H9 (cell line): ENCODE results near the gene NOL9. TPM values are rescaled to one million over a fixed set of nuclear protein-coding genes. Genes with fewer than 3 reads are reported as not detected.

Experiments used
- DNase-seq: peaks from one replicate; pipeline ENCODE4 v3.0.0-alpha.2; 2017
- H2AFZ ChIP-seq: one replicate; pipeline ENCODE4 v1.6.1; 2013; ENCODE audit warnings: mild to moderate bottlenecking, low read length, control low read depth, moderate library complexity
- H2AK5ac ChIP-seq: 2 replicates; pipeline ENCODE4 v1.6.1; 2013; ENCODE audit warnings: low read length, control low read depth, mixed read lengths; ENCODE audit not compliant: insufficient read length
- H2BK120ac ChIP-seq: one replicate; pipeline ENCODE4 v1.6.1; 2013; ENCODE audit warnings: low read depth, mild to moderate bottlenecking, low read length, control low read depth, inconsistent platforms; ENCODE audit not compliant: poor library complexity, severe bottlenecking
- H2BK12ac ChIP-seq: 2 replicates; pipeline ENCODE4 v1.6.1; 2013; ENCODE audit warnings: low read length, control low read depth, mixed read lengths, low read depth; ENCODE audit not compliant: insufficient read length
- H2BK15ac ChIP-seq: 2 replicates; pipeline ENCODE4 v1.6.1; 2013; ENCODE audit warnings: low read depth, low read length, control low read depth
- H2BK20ac ChIP-seq: one replicate; pipeline ENCODE4 v1.6.1; 2013; ENCODE audit warnings: low read depth, mild to moderate bottlenecking, low read length, control low read depth, inconsistent platforms; ENCODE audit not compliant: poor library complexity, severe bottlenecking
- H2BK5ac ChIP-seq: 2 replicates; pipeline ENCODE4 v1.6.1; 2013; ENCODE audit warnings: low read length, control low read depth, mixed read lengths; ENCODE audit not compliant: insufficient read length
- H3K14ac ChIP-seq: 2 replicates; pipeline ENCODE4 v1.6.1; 2013; ENCODE audit warnings: low read length, control low read depth; ENCODE audit not compliant: insufficient read depth
- H3K18ac ChIP-seq: 2 replicates; pipeline ENCODE4 v1.6.1; 2013; ENCODE audit warnings: low read depth, mild to moderate bottlenecking, mixed read lengths, low read length, control low read depth; ENCODE audit not compliant: insufficient read length
- H3K23ac ChIP-seq: 2 replicates; pipeline ENCODE4 v1.6.1; 2013; ENCODE audit warnings: low read length, control low read depth, mixed read lengths, low read depth; ENCODE audit not compliant: insufficient read length
- H3K23me2 ChIP-seq: 2 replicates; pipeline ENCODE4 v1.6.1; 2013; ENCODE audit warnings: low read depth, mild to moderate bottlenecking, mixed read lengths, low read length, control low read depth; ENCODE audit not compliant: insufficient read length, poor library complexity, severe bottlenecking
- H3K27ac ChIP-seq: 2 replicates; pipeline ENCODE4 v1.5.1; 2013; ENCODE audit warnings: low read length, control low read depth, mixed read lengths, low read depth; ENCODE audit not compliant: insufficient read length
- H3K27me3 ChIP-seq: 2 replicates; pipeline ENCODE4 v1.6.1; 2013; ENCODE audit warnings: low read length, control low read depth, inconsistent platforms; ENCODE audit not compliant: insufficient read depth
- H3K4ac ChIP-seq: 2 replicates; pipeline ENCODE4 v1.6.1; 2013; ENCODE audit warnings: low read depth, mild to moderate bottlenecking, control low read depth, inconsistent platforms, low read length, moderate library complexity
- H3K4me1 ChIP-seq: 2 replicates; pipeline ENCODE4 v1.6.1; 2013; ENCODE audit warnings: low read length, control low read depth, inconsistent platforms; ENCODE audit not compliant: insufficient read depth
- H3K4me2 ChIP-seq: 2 replicates; pipeline ENCODE4 v1.6.1; 2013; ENCODE audit warnings: low read length, control low read depth, mixed read lengths; ENCODE audit not compliant: insufficient read length, insufficient read depth
- H3K56ac ChIP-seq: 2 replicates; pipeline ENCODE4 v1.6.1; 2013; ENCODE audit warnings: low read depth, mild to moderate bottlenecking, mixed read lengths, low read length, control low read depth; ENCODE audit not compliant: insufficient read length
- H3K79me1 ChIP-seq: 2 replicates; pipeline ENCODE4 v1.6.1; 2013; ENCODE audit warnings: low read depth, mild to moderate bottlenecking, moderate library complexity, low read length, control low read depth, inconsistent platforms; ENCODE audit not compliant: insufficient read depth, poor library complexity, severe bottlenecking
- H3K79me2 ChIP-seq: 2 replicates; pipeline ENCODE4 v1.6.1; 2013; ENCODE audit warnings: low read length, control low read depth, inconsistent platforms; ENCODE audit not compliant: insufficient read depth
- H3K9ac ChIP-seq: 2 replicates; pipeline ENCODE4 v1.6.1; 2013; ENCODE audit warnings: low read length, control low read depth, mixed read lengths; ENCODE audit not compliant: insufficient read length; ENCODE audit errors: extremely low read depth
- H3K9me3 ChIP-seq: one replicate; pipeline ENCODE4 v1.6.1; 2013; ENCODE audit warnings: low read depth, low read length, inconsistent platforms; ENCODE audit not compliant: control insufficient read depth
- H3T11ph ChIP-seq: one replicate; pipeline ENCODE4 v1.6.1; 2013; ENCODE audit warnings: mild to moderate bottlenecking, low read length, control low read depth, inconsistent platforms
- H4K20me1 ChIP-seq: one replicate; pipeline ENCODE4 v1.6.1; 2013; ENCODE audit not compliant: control insufficient read depth, insufficient read length, insufficient read depth
- H4K5ac ChIP-seq: 2 replicates; pipeline ENCODE4 v1.6.1; 2013; ENCODE audit warnings: low read depth, mild to moderate bottlenecking, mixed read lengths, low read length, control low read depth; ENCODE audit not compliant: insufficient read length
- H4K8ac ChIP-seq: replicated peaks from 2 replicates; pipeline ENCODE4 v1.6.1; 2013; ENCODE audit warnings: low read length, control low read depth, mixed read lengths, low read depth; ENCODE audit not compliant: insufficient read length
- H4K91ac ChIP-seq: 2 replicates; pipeline ENCODE4 v1.6.1; 2013; ENCODE audit warnings: low read depth, mild to moderate bottlenecking, moderate library complexity, mixed read lengths, low read length, control low read depth; ENCODE audit not compliant: insufficient read length
- H3K27ac Mint-ChIP-seq, 3 experiments: 2 replicates in 2 of 3; 3 replicates in 1 of 3; pipeline ENCODE4 v1.8.0; 2020 to 2021; ENCODE audit warnings: mixed read lengths in 3 of 3, mild to moderate bottlenecking in 1 of 3, moderate library complexity in 1 of 3
- H3K27me3 Mint-ChIP-seq: 2 replicates; pipeline ENCODE4 v1.8.0; 2021; ENCODE audit warnings: low read depth, mild to moderate bottlenecking, moderate library complexity, mixed read lengths
- H3K36me3 Mint-ChIP-seq, 3 experiments: 2 replicates in 2 of 3; 3 replicates in 1 of 3; pipeline ENCODE4 v1.8.0; 2020 to 2021; ENCODE audit warnings: low read depth in 3 of 3, mixed read lengths in 3 of 3; ENCODE audit not compliant: insufficient read depth in 1 of 3
- H3K4me1 Mint-ChIP-seq, 2 experiments: 2 replicates each; pipeline ENCODE4 v1.8.0; 2020; ENCODE audit warnings: mixed read lengths in 2 of 2
- H3K4me3 Mint-ChIP-seq, 2 experiments: 2 replicates in 1 of 2; 3 replicates in 1 of 2; pipeline ENCODE4 v1.8.0; 2020 to 2021; ENCODE audit warnings: mild to moderate bottlenecking in 2 of 2, mixed read lengths in 2 of 2, moderate library complexity in 1 of 2
- H3K9me3 Mint-ChIP-seq, 2 experiments: 2 replicates in 1 of 2; 3 replicates in 1 of 2; pipeline ENCODE4 v1.8.0; 2020; ENCODE audit warnings: mild to moderate bottlenecking in 2 of 2, mixed read lengths in 2 of 2, moderate library complexity in 1 of 2
- WGBS: extraction: QIAGEN DNeasy Blood & Tissue Kit; methylation state at CpG from one replicate; pipeline ENCODE4 v1.1.7; 2013; ENCODE audit warnings: missing lambda C conversion rate, low lambda C conversion rate, mixed read lengths; ENCODE audit not compliant: insufficient read length; ENCODE audit errors: extremely low coverage; 5-methylcytosine and 5-hydroxymethylcytosine counted together
- total RNA-seq: library from RNA; stranded (reverse); gene quantifications from 2 replicates; pipeline ENCODE4 v1.2.1, GENCODE V29; 2021
- TF ChIP-seq, protein P1 (sequence below): fragments of 200-600 bp; sonication (generic); conservative IDR thresholded peaks from 3 replicates; pipeline ENCODE4 v1.8.0; 2021; ENCODE audit warnings: antibody characterized with exemption, mild to moderate bottlenecking

Gene NOL9
- total RNA-seq, 1 experiment from 2014 or later = 50.4 TPM

DNA sequence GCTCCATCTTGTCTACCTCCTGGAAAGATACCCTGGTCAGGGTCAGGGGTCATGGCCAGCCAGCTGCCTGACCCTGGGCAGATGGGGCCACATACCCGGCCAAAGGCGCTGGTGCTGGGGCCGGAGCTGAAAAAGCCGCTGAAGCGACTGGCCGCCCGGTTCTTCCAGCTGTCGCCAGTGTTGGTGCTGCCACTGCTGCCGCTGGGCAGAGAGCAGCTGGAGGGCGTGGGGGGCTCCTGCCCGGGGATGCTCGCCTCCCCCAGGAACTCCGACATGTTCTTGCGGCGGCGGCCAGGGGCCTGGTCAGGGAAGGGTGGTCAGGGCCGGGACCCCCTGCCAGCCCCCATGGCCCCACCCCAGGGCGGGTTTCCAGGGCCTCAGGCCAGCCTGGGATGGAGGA is 81.2 kb downstream of the NOL9 start:
- Histone ChIP-seq H2BK15ac (no peak overlapping the region), H3K79me1 (no peaks in the 10 kb centered on the region), H2AK5ac (no peak overlapping the region), H4K91ac (no peak overlapping the region), H2AFZ (no peak overlapping the region), H3T11ph (no peak overlapping the region), H4K8ac (no peak overlapping the region), H2BK120ac (no peak overlapping the region), H3K9ac (no peak overlapping the region), H3K23ac (no peak overlapping the region), H3K56ac (no peak overlapping the region), H3K14ac (no peak overlapping the region), H3K4me2 (no peak overlapping the region), H3K18ac (no peak overlapping the region), H3K4me1 (peaks cover 3% of the 10 kb centered on the region; the same call in 1 of the 2 replicates), H4K5ac (no peak overlapping the region), H3K9me3 (no peaks in the 10 kb centered on the region), H3K27me3 (no peaks in the 10 kb centered on the region), H3K23me2 (no peaks in the 10 kb centered on the region), H2BK12ac (no peak overlapping the region), H2BK20ac (no peak overlapping the region), H2BK5ac (no peak overlapping the region), H3K4ac (no peak overlapping the region), H4K20me1 (no peaks in the 10 kb centered on the region), H3K79me2 (no peaks in the 10 kb centered on the region), H3K27ac (no peak overlapping the region)
- Mint-ChIP-seq H3K36me3 (peaks cover 19 to 40% (median 38%) of the 10 kb centered on the region in 3 experiments; a peak in 6 of 7 replicates), H3K4me3 (no peak overlapping the region), H3K4me1 (peaks cover 20 to 42% of the 10 kb centered on the region in 2 experiments), H3K27me3 (no peaks in the 10 kb centered on the region), H3K9me3 (no peaks in the 10 kb centered on the region), H3K27ac (no peak overlapping the region)
- DNase-seq = no peak
- no CpG with 5 or more reads among the region's 18 CpGs for WGBS
- TF ChIP-seq, protein P1, sequence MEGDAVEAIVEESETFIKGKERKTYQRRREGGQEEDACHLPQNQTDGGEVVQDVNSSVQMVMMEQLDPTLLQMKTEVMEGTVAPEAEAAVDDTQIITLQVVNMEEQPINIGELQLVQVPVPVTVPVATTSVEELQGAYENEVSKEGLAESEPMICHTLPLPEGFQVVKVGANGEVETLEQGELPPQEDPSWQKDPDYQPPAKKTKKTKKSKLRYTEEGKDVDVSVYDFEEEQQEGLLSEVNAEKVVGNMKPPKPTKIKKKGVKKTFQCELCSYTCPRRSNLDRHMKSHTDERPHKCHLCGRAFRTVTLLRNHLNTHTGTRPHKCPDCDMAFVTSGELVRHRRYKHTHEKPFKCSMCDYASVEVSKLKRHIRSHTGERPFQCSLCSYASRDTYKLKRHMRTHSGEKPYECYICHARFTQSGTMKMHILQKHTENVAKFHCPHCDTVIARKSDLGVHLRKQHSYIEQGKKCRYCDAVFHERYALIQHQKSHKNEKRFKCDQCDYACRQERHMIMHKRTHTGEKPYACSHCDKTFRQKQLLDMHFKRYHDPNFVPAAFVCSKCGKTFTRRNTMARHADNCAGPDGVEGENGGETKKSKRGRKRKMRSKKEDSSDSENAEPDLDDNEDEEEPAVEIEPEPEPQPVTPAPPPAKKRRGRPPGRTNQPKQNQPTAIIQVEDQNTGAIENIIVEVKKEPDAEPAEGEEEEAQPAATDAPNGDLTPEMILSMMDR = no peak
